HG02840 (cell line): ENCODE data around the gene GPX4.

Experiments
- ATAC-seq: cut with Tn5 transposase; IDR thresholded peaks from one replicate; pipeline ENCODE4 v1.9.1; 2021; ENCODE audit warnings: mild to moderate bottlenecking, moderate library complexity, moderate number of reproducible peaks; ENCODE audit not compliant: unreplicated experiment, low FRiP score

Gene GPX4

DNA sequence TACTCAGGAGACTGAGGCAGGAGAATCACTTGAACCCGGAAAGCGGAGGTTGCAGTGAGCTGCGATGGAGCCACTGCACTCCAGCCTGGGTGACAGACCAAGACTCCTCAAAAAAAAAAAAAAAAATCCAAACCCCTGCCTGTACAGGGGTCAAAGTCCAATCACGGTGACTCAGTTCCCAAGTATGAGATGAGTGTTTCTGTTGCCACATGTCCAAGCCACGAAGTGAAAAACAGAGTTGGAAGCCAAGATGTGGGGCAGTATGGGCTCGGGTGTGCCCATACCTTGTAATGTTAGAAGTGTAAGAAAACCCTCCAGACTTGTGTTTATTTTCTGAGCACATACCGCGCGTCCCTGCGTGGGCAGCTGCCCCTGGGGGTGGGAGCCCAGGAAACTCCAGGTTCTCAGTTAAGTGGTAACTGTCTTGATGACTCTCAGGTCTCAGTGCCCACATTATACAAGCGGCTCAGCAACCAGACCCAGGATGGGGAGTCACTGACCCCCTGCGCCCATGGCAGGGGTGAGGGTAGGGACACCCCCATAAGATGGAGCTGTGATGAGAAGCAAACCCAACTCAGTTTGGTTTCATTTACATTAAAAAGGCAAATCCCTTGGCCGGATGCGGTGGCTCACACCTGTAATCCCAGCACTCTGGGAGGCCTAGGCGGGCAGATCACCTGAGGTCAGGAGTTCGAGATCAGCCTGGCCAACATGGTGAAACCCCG lies 1.2 kb upstream of the GPX4 start:
- no peak for ATAC-seq

DNA sequence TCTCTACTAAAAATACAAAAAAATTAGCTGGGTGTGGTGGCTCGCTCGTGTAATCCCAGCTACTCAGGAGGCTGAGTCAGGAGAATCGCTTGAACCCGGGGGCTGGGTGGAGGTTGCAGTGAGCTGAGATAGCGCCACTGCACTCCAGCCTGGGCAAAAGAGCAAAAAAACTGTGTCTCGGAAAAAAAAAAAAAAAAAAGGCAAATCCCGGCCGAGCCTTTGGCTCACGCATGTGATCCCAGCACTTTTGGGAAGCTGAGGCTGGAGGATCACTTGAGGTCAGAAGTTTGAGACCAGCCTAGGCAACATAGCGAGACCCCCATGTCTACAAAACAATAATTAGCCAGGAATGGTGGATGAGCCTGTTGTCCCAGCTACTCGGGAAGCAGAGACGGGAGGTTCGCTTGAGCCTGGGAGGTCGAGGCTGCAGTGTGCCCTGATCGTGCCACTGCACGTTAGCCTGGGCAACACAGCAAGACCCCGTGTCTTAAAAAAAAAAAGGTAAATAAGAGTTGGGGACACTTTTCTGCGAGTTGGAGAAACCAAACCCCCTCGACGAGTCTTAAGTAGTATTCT lies 574 bp upstream of the GPX4 start:
- no peak for ATAC-seq

DNA sequence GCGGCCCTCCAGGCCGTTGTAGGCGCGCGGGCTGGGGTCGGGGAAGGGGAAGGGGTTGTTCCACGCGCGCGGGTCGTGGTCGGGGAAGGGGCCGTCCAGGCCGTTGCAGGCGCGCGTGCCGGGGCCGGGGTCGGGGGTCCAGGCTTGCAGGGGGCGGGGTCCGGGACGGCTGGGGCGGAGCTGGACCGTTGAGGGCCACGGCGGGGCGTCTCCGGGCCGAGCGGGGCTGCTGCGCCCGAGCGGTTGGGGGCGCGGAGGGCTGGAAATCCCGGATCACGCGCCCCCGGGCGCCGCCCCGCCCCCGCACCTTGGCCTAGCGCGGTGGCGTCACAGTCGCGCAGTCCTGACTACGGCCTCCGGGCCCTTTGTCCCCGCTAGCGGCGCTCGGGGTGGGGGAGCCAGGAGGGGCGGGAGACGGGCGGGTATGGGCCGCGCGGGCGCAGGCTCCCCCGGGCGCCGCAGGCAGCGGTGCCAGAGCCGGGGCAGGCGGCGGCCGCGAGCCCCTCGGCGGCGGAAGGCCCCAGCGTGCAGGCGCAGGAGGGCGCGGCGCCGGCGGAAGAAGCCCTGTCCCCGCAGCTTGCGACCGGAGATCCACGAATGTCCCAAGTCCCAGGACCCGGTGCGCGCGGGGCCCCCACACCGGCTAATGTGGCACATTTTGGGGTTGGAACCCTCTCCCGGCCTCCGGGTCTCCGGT lies 665 bp downstream of the GPX4 start:
- ATAC-seq: peak; percentile 27

DNA sequence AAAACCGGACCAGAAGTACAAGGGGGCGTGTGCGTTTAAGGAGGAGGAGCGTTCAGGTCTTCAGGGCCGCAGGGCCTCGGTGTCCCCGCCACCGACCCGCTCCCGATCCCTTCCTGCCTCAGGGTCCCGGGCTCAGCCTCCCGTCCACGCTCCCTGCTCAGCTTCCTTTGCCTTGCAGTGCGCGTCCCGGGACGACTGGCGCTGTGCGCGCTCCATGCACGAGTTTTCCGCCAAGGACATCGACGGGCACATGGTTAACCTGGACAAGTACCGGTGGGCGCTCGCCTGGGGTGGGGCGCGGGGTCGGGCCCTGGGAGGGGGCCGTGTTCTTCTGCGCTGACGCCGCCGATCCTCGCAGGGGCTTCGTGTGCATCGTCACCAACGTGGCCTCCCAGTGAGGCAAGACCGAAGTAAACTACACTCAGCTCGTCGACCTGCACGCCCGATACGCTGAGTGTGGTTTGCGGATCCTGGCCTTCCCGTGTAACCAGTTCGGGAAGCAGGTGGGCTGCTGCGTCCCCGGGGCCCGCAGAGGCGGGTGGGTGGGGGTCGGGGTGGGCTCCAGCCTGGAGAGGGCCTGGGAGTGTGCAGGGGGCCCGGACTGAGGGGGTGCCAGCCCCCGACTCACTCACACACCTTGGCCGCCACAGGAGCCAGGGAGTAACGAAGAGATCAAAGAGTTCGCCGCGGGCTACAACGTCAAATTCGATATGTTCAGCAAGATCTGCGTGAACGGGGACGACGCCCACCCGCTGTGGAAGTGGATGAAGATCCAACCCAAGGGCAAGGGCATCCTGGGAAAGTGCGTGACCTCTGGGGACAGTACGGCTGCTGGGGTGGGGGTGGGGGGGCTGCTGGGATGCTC lies 1.4 kb downstream of the GPX4 start:
- no peak for ATAC-seq

DNA sequence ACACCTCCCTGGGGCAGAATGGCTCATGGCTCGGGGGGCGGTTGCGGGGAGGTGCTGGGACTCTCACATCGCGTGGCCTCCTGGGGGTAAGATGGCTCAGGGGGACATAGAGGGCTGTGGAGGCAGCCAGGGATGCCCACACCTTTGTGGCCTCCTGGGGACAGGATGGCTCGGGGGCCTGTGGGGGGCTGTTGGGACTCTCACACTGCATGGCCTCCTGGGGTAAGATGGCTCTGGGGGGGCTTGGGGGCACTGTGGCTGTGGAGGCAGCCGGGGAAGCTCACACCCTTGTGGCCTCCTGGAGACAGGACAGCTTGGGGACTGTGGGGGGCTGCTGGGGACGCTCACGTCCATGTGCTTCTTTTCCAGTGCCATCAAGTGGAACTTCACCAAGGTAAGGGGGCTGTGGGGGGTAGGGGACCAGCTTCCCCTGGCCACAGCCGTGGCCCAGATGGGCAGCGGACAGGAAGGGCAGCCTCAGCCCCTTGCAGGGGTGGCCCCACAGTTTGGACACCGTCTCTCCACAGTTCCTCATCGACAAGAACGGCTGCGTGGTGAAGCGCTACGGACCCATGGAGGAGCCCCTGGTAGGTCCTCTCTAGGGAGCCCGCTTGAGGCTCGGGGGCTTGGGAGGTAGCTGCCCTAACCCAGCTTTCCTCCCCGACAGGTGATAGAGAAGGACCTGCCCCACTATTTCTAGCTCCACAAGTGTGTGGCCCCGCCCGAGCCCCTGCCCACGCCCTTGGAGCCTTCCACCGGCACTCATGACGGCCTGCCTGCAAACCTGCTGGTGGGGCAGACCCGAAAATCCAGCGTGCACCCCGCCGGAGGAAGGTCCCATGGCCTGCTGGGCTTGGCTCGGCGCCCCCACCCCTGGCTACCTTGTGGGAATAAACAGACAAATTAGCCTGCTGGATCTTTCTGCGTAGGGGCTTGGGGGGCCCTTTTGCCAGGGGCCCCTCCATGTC lies 2.4 kb downstream of the GPX4 start:
- no peak for ATAC-seq

DNA sequence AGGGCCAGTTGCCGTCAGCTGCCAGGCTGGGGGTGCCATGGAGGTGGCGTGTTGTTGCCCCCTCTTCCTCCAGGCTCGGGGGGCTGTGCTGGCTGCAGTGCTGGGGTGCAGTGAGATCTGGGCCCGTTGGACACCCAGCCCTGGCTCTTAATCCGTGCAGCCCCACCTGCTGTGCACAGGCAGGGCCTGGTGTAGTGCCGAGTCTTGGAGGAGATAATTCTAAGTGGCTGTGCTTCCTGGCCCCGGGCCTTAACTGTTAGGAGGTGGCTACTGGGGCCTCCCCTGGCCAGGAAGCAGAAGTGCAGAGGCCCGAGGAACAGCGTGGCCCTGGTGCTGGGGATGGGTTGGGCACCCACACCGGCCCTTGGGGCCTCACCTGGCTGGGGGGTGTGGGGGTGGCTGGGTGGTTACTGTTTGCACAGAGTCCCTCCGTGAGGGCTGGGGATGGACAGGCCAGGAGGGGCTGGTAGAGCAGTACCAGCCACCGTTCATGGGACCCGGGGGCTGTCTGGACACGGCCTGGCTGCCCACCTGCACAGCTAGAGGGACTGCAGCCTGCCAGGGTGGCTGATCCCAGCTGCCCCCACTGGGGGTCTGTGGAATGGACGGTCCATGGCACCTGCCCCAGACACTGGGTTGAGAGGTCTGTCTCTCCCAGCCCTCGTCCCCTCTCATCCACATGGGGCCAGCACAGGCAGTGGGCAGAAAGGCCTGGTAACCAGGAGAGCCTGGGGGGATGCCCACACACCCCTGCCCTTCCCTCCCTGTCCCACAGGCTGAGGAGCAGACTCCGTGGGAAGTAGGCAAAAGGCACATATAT lies 3.3 kb downstream of the GPX4 start:
- no peak for ATAC-seq

DNA sequence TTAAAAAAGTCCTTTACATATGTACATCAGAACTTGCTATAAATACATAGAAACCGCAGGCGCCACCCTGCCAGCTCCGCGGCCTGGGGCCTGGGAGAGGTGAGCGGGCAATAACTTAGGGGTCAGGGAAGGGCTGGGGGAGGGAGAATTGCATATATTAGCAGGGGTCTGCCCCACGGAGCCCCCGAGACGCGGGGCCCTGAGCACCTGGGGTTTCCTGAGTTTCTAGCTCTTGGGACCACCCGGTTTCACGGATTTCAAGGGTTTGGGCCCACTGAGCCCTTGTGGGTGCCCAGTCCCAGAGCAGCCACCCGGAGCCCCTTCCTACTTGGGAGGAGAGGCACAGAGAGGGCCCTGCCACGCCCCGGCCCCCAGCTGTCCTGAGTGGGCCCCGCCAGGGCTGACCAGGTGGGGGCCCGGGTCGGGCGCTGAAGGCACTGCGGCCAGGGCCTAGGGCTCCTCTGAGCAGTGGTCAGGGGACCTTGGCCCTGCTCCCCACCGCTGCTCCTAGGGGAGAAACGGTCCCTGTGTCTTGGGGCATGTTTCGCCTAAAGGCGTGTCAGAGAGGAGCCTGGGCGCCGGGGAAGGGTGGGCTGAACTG lies 4.0 kb downstream of the GPX4 start:
- ATAC-seq: no peak

DNA sequence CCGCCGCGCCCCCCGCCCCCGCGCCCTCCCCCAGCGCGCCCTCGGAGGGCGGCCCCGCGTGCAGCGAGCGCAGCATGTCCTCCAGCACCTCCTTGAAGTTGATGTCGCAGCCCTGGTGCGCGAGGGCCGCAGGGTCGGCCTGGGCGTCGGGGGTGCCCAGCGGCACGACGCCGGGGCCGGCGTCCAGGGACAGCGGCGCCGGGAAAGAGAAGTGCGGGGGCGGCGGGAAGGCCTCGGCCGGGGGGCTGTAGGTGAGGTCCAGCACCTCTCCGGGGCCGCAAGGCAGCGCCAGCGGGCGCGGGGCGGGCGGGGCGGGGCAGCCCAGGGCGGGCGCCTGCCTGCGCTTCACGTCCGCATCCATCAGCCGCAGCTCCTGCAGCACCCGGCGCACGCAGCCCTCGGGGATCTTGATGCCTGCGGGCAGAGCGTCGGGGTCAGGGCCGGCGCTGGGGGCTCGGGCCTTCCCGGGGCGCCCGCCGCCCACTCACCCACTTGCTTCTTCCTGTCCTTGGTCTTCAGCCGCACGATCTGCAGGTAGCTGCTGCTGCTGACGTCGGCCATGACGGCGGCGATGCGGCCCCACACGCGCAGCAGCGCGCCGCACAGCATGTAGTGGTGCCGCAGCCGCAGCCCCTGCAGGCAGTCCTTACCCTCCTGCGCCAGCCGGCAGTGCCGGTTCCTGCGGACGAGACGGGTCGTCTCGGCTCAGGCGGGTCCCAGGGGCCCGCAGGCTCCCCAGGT lies 4.7 kb downstream of the GPX4 start:
- no peak for ATAC-seq

DNA sequence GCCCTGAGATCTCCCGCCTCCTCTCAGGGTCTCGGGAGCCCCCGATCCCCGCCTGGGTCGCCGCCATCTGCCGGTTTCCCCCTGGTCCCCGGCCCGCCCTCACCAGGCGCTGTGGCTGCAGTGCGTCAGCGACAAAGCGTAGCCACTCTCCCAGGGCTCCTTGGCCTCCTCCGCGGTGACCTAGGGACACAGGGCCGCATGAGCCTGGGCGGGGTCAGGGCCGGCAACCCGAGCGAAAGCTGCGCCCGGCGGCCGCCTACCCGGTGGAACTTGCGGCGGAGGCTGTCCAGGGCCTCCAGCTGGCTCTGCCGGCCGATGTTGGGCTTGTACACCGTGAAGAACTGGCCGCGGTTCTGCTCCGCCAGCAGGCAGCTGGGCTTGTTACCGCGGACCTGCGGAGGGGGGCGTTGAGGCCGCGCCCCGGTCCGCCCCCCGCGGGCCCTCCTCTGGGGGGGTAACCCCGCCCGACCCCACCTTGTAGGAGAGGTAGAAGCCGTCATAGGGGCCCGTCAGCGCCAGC lies 5.3 kb downstream of the GPX4 start:
- no peak for ATAC-seq

DNA sequence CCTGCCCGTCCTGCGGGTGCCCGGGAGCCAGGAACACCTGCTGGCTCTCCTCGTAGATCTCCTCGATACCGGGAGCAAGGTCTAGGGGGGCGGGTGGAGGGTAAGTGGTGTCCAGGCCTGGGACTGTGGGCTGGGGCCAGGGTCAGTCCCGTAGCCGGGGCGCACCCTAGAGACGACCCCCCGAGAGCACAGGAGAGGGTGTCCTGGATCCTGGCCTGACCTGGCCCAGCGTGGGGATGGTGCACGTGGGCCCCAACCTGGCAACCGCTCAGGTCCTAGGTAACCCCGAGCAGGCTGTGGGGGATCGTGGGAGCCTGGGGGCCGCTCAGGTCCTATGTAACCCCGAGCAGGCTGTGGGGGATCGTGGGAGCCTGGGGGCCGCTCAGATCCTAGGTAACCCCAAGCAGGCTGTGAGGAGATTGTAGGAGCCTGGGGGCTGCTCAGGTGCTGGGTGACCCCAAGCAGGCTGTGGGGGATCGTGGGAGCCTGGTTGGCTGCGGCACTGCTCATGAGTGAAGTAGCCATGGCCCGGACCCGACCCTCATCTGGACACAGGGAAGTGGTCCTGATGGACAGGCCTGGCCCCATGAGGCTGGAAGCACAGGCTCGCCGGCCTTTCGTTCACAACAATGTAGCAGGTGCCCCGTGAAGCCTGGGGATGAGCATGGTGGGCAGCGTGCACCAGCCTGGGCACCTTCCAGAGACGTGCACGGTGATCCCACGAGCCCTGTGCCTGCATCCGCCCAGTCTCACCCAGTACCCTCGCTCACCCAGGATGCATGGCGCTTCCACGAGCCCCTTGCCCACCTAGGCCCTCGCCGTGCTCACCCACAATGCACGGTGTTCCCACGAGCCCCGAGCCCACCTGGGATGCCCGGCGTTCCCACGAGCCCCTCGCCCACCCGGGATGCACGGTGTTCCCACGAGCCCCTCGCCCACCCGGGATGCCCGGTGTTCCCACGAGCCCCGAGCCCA lies 6.2 kb downstream of the GPX4 start:
- no peak for ATAC-seq

DNA sequence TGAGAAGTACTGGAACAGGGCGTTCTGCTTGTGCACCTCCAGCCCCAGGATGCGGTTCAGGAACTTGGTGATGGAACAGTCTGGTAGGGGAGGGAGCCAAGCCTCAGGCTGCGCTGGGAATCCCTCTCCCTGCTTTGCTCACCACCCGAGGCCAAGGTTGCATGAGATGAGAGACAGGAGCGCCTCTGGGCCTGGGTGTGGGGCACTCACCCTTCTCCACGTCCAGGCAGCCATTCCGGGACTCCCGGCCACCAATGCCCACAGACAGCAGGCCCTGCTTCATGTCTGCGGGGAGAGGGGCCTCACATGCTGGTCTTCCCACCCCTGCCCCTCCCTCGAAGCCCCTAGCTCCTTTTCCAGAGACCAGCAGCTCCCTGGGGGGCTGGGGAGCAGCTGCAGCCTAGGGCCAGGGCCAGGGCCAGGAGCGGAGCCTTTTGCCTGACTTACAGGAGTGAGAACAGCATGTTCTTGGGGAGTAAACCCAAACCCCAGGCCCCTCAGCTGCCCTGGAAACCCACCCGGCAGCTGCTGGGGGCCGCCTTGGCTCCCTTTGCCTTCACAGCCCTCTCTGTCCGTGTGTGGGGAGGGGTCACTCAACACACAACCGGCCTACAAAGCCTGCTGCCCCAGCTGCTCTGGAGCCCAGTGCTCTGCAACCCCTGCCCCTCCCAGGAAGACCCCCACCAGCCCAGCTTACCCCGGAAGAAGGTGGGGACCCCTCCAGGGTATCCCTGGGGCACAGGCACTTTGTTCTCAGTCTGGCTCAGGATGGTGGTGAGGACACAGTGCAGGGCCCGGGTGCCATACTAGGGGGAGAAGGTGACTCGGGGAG lies 7.2 kb downstream of the GPX4 start:
- ATAC-seq: no peak

DNA sequence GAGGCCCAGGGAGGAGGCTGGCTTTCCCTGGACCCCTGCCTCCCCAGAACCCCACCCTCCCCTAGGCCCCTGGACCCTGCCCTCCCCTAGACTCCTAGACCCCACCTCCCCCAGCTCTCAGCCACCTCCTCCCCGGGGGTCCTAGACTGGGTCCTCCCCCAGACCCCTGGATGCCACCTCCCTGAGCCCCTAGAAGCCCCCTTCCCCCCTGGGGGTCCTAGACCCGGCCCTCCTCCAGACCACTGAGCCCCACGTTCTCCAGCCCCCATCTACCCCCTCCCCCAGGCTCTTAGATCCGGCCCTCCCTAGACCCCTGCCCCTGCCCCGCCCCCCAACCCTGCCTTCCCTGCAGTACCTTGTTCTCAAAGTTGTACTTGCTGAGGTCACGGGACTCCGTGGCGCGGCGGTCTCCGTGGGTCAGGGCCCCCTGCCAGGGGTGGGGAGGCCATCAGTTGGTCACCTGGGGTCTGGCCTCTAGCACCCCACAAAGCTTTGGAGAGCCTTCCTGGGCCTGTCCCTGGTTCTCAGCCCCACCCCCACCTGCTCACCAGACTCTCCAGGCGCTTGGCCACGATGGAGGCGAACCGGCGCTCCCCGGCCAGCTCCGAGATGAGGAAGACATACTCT lies 8.0 kb downstream of the GPX4 start:
- no peak for ATAC-seq

DNA sequence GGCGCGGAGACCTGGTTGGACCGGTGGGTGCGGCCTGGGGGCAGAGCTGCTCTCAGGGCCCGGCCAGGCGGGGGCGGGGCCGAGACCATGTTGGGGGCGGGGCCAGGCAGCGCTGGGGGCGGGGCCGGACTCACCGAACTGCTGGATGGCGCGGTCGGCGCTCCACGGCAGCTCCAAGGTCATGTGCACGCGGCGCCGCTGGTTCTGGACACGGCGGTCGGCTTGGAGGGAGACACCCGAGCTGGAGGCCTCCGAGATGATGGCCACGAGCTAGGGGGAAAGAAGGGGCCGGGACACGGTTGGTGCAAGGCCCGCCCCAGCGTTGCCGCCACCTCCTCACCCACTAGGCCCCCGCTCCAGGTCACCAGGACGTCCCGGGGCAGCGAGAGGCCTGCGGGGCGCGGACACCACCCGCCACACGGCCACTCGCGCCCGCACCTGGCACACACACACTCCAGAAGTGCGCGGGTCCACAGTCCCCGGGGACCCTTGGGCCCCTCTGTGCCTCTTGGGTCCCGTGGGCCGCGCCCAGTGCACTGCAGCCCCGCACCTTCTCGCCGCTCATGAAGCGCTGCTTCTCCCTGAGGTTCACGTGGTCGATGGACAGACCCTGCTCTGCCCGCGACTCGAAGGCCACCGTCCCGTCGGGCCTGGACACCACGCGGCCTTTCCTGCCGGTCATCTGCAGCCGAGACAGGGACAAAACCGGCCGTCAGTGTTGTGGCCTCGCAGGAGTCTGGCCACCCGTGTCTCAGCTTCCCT lies 8.7 kb downstream of the GPX4 start:
- no peak for ATAC-seq
